ENCODE data around the gene PSMB11.

The PSMB11 gene

GRCh38 chr14:23085458-23085857, 43.4 kb downstream of the PSMB11 start:
- no peak for DNase-seq (ENCODE audit: low read depth in 3 of 3)

DNA sequence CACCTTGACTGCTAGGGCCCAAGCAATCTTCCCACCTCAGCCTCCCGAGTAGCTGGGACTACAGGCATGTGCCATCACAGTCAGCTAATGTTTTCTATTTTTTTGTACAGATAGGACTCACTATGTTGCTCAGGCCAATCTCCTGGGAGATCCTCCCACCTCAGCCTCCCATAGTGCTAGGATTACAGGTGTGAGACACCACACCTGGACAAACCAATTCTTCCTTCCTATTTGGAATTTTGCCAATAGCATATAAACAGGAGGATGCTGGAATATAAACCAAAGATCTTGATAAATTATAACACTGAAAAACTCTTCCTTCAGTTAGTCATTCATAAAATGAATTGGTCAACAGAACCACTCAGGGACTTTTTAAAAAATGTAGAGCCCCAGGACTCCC, 44.6 kb downstream of the PSMB11 start:
- no peak for DNase-seq (ENCODE audit: low read depth in 3 of 3)

DNA sequence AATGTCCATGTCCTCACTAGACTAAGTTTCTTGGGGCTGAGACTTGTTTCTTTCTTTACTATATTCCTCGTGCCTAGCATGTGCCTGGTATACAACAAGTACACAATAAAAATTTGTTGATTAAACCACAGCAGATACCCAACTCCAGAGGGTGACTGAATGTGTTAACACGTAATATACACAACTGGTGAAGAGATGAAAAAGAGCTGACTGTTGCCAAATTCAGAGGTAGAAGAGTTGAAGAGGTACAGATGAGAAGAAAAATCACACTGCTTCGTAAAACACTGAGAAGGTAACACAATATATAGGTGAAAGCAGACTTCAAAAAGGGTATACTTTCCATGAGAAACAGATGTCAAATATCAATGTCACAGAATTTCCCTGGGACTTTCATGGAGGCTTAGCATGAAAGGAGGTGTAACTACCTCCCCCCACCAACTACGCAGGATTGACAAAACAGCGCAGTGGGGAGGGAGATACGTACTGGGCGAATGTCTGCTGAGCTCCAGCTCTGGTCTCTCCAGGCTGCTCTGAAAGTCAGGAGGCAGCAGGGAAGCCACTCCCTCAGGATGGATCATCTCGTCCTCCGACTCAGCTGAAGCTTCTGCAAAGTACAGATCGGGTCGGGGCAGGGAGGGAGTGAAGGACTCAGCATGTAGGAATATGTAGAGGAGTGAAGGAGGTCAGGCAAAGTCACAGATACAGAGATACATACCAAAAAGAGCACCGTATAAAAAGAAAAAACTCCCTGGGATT, 47.7 kb downstream of the PSMB11 start:
- no peak for DNase-seq (ENCODE audit: low read depth in 3 of 3)

DNA sequence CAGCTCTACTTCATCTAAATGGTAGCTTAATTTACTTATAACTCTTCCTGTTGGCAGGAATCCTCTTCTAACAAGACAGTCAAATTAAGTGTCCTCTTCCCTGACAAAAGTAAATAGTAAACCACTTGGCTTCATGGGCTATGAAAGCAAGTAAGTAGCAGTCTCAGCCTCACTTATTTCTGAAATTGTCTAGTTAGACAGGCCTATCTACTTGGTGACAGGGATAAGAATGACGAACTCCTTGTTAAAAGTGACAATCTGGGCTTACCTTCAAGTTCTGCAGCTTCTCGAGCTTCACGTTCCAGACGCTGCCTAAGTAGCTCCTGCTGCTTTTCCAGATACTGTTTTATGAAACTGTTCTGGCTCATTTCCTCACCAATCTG, 48.2 kb downstream of the PSMB11 start:
- no peak for DNase-seq (ENCODE audit: low read depth in 3 of 3)

DNA sequence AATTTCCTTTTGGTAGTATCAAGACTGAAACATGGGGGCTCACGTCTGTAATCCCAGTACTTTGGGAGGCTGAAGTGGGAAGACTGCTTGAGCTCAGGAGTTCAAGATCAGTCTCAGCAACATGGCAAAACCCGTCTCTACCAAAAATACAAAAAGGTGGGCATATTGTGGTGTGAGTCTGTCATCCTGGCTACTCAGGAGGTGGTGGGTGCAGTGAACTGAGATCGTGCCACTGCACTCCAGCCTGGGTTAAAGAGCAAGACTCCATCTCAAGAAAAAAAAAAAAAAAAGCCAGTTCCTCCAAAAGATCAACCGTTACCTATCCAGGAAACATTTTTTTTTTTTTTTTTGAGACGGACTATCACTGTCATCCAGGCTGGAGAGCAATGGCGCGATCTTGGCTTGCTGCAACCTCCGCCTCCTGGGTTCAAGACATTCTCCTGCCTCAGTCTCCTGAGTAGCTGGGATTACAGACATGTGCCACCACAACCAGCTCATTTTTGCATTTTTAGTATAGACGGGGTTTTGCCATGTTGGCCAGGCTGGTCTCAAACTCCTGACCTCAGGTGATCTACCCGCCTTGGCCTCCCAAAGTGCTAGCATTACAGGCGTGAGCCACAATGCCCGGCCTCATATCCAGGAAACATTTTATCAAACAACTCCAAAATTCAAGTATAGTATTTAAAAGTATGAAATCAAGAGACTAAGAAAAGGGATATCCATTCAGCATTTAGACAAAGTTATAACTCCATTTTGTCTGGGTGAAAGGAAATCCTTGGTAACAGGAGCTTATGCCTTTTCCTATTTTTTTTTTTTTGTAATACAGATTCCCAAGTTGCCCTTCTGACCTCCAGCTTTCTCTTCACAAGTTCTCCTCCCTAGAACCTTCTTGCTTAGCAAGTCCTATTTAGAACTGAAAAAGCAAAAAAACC, 49.5 kb downstream of the PSMB11 start:
- no peak for DNase-seq (ENCODE audit: low read depth in 3 of 3)

GRCh38 chr14:23093104-23093503, 51.1 kb downstream of the PSMB11 start:
- no peak for DNase-seq (ENCODE audit: low read depth in 3 of 3)

DNA sequence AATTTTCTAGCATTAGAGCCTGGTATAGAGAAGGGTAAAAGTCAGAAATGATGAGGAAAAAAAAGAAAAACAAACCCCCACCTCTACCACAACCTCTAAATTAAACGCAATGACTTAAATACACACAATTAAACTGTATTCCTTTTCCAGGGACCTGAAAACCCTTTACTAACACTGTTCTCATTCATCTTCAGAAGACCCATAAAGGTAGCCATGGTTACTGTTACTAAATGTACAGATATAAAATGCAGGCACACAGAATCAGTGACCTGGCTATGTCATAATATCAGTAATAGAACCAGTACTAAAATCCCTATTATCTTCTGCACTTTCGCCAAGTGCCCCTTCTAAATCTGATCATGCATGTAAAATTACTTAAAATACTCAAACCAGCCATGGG, 51.5 kb downstream of the PSMB11 start:
- no peak for DNase-seq (ENCODE audit: low read depth in 3 of 3)

Measured in stimulated activated CD4-positive, alpha-beta T cell treated with anti-CD3 and anti-CD28 coated beads, TNF-alpha, amount 100 ng/mL, for 24 hours (primary cell).